ENCODE results near the gene CDH23. TPM values are rescaled to one million over a fixed set of nuclear protein-coding genes. Genes with fewer than 3 reads are reported as not detected.

Gene CDH23
- total RNA-seq, 1 donor from 2014 or later, result 9.4 TPM

GRCh38 chr10:71840177-71840957 lies 443.6 kb downstream of the CDH23 start:
- Mint-ChIP-seq H3K27ac (peak overlapping the region; percentile 87), H3K9me3 (no peaks in the 10 kb centered on the region)

GRCh38 chr10:71840958-71841335 lies 444.2 kb downstream of the CDH23 start:
- Mint-ChIP-seq H3K4me1 (ENCODE audit: unreplicated experiment) (peaks cover 56% of the 10 kb centered on the region), H3K36me3 (peaks cover 3% of the 10 kb centered on the region), H3K27me3 (no peaks in the 10 kb centered on the region), H3K9me3 (no peaks in the 10 kb centered on the region), H3K4me3 (peak overlapping the region; percentile 76), H3K27ac (peak overlapping the region; percentile 87)
- no peak for DNase-seq (ENCODE audit: extremely low spot score, unreplicated experiment)
- no peak for TF ChIP-seq CTCF (conservative IDR thresholded peaks at IDR 0.05)

More at GRCh38 chr10:71840177-71840957, 443.6 kb downstream of the CDH23 start:
- Mint-ChIP-seq H3K36me3 (peaks cover 3% of the 10 kb centered on the region), H3K4me1 (ENCODE audit: unreplicated experiment) (peaks cover 60% of the 10 kb centered on the region), H3K4me3 (peak overlapping the region; percentile 76), H3K27me3 (no peaks in the 10 kb centered on the region)
- TF ChIP-seq CTCF (conservative IDR thresholded peaks at IDR 0.05), result no peak
- peak; percentile 88 for DNase-seq (ENCODE audit: extremely low spot score, unreplicated experiment)

- Mint-ChIP-seq H3K27me3 (no peaks in the 10 kb centered on the region), H3K9me3 (no peaks in the 10 kb centered on the region), H3K27ac (no peak overlapping the region), H3K4me1 (ENCODE audit: unreplicated experiment) (peaks cover 43% of the 10 kb centered on the region), H3K4me3 (no peak overlapping the region), H3K36me3 (no peaks in the 10 kb centered on the region)
- no peak for TF ChIP-seq CTCF (conservative IDR thresholded peaks at IDR 0.05)
- no peak for DNase-seq (ENCODE audit: extremely low spot score, unreplicated experiment)
Measured at GRCh38 chr10:71842422-71842821, 445.7 kb downstream of the CDH23 start.

GRCh38 chr10:71842856-71843686 lies 446.4 kb downstream of the CDH23 start:
- no peaks in the 10 kb centered on the region for H3K36me3 Mint-ChIP-seq
- TF ChIP-seq CTCF (conservative IDR thresholded peaks at IDR 0.05), result no peak
- no peaks in the 10 kb centered on the region for H3K9me3 Mint-ChIP-seq
- no peaks in the 10 kb centered on the region for H3K27me3 Mint-ChIP-seq
- no peak overlapping the region for H3K4me3 Mint-ChIP-seq
- H3K4me1 Mint-ChIP-seq (ENCODE audit: unreplicated experiment), result peaks cover 43% of the 10 kb centered on the region
- H3K27ac Mint-ChIP-seq, result no peak overlapping the region
- no peak for DNase-seq (ENCODE audit: extremely low spot score, unreplicated experiment)

- no peak for TF ChIP-seq CTCF (conservative IDR thresholded peaks at IDR 0.05)
- H3K4me1 Mint-ChIP-seq (ENCODE audit: unreplicated experiment), result peaks cover 43% of the 10 kb centered on the region
- no peaks in the 10 kb centered on the region for H3K9me3 Mint-ChIP-seq
- H3K4me3 Mint-ChIP-seq, result no peak overlapping the region
- no peaks in the 10 kb centered on the region for H3K27me3 Mint-ChIP-seq
- peaks cover 4% of the 10 kb centered on the region for H3K36me3 Mint-ChIP-seq
- no peak overlapping the region for H3K27ac Mint-ChIP-seq
- DNase-seq (ENCODE audit: extremely low spot score, unreplicated experiment), result no peak
Measured at GRCh38 chr10:71844084-71844483, 447.4 kb downstream of the CDH23 start.
